Measurements from ENCODE around the gene KCNH2. TPM values are rescaled to one million over a fixed set of nuclear protein-coding genes. Genes with fewer than 3 reads are reported as not detected.

Gene KCNH2
- total and polyA plus RNA-seq, 12 donors, result 1.1 to 18.7 (median 5.0) TPM

DNA sequence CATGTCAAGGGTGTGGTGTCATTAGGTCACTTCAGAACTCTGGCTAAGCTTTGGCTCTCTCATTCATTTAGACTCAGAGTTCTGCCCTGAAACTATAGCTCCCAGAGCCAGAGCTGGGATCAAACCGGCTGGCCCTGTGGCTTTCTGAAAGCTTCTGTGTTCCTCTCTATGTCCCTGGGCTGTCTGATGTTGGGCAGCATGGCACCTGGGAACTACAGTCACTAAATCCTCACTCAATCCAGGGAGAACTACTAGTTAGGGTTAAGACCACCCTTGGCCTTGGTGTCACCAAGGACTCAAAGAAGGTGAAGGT, 32.9 kb upstream of the KCNH2 start:
- H3K27me3 ChIP-seq, result peaks cover 15% of the 10 kb centered on the region
- H3K4me1 ChIP-seq (replicated peaks in 1 of 2), result no peaks in the 10 kb centered on the region
- H3K4me3 ChIP-seq, result no peak overlapping the region
- TF ChIP-seq, protein P1, sequence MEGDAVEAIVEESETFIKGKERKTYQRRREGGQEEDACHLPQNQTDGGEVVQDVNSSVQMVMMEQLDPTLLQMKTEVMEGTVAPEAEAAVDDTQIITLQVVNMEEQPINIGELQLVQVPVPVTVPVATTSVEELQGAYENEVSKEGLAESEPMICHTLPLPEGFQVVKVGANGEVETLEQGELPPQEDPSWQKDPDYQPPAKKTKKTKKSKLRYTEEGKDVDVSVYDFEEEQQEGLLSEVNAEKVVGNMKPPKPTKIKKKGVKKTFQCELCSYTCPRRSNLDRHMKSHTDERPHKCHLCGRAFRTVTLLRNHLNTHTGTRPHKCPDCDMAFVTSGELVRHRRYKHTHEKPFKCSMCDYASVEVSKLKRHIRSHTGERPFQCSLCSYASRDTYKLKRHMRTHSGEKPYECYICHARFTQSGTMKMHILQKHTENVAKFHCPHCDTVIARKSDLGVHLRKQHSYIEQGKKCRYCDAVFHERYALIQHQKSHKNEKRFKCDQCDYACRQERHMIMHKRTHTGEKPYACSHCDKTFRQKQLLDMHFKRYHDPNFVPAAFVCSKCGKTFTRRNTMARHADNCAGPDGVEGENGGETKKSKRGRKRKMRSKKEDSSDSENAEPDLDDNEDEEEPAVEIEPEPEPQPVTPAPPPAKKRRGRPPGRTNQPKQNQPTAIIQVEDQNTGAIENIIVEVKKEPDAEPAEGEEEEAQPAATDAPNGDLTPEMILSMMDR (IDR thresholded peaks at IDR 0.05), result no peak
- no peak for TF ChIP-seq POLR2A (IDR thresholded peaks at IDR 0.05)
- WGBS, 4 donors, result 50 to 53% (median 50%) methylated on average over 1 of the region's 1 CpG
- no peaks in the 10 kb centered on the region for H3K36me3 ChIP-seq (replicated peaks in 1 of 2)
- intact Hi-C loops (cut with DNase I), result no loop called here
- no peaks in the 10 kb centered on the region for H3K9me3 ChIP-seq (replicated peaks in 1 of 3)
- no peak overlapping the region for H3K27ac ChIP-seq
- DNase-seq, result no peak

DNA sequence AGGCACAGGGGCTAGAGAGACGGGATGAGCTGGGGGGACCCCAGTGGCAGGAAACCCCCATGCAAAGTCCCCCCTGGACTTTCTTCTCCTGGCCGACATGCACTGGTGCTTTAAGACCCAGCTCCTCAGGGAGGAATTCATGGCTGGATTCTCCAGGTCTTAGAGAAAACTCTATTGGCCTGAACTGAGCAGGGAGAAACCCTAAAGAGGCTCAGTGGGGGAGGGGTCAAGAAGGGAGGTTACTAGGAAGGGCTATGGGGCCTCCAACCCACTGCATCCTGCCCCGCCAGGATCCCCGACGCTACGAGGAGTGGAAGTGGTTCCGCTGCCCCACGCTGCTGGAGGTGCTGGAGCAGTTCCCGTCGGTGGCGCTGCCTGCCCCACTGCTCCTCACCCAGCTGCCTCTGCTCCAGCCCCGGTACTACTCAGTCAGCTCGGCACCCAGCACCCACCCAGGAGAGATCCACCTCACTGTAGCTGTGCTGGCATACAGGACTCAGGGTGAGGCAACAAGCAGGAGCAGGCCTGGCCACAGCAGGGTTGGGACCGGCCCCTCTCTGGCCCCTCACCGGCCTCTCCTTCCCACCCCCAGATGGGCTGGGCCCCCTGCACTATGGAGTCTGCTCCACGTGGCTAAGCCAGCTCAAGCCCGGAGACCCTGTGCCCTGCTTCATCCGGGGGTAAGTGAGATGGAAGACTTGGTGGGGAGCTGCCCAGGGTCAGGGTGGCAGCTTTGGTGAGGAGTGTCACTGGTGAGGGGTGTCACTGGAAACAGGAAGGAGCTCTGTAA, 32.4 kb upstream of the KCNH2 start:
- DNase-seq, result no peak
- Histone ChIP-seq H3K36me3 (replicated peaks in 1 of 2) (no peaks in the 10 kb centered on the region), H3K4me1 (replicated peaks in 1 of 2) (no peaks in the 10 kb centered on the region), H3K4me3 (no peak overlapping the region), H3K27ac (peak overlapping the region in 1 of 5 donors; percentile 40), H3K9me3 (replicated peaks in 1 of 3) (no peaks in the 10 kb centered on the region), H3K27me3 (peaks cover 15% of the 10 kb centered on the region)
- intact Hi-C loops (cut with DNase I), result no loop called here
- no peak for TF ChIP-seq POLR2A (IDR thresholded peaks at IDR 0.05)
- TF ChIP-seq, protein P1 (IDR thresholded peaks at IDR 0.05), result no peak
- 29 to 52% (median 47%) methylated on average over 6 to 18 of the region's 18 CpGs for WGBS, 4 donors

DNA sequence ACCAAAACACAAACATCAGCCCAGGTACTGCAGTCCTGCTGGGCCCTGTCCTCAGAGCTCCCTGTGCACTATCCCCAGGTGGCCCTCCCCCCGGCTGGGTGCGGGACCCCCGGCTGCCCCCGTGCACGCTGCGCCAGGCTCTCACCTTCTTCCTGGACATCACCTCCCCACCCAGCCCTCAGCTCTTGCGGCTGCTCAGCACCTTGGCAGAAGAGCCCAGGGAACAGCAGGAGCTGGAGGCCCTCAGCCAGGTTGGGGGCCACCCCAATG, 31.9 kb upstream of the KCNH2 start:
- no peaks in the 10 kb centered on the region for H3K9me3 ChIP-seq (replicated peaks in 1 of 3)
- no peak overlapping the region for H3K4me3 ChIP-seq
- peaks cover 11% of the 10 kb centered on the region for H3K27me3 ChIP-seq
- TF ChIP-seq, protein P1 (IDR thresholded peaks at IDR 0.05), result no peak
- TF ChIP-seq POLR2A (IDR thresholded peaks at IDR 0.05), result no peak
- intact Hi-C loops (cut with DNase I), result no loop called here
- H3K27ac ChIP-seq, result no peak overlapping the region
- no peak for DNase-seq
- H3K36me3 ChIP-seq (replicated peaks in 1 of 2), result no peaks in the 10 kb centered on the region
- WGBS, 4 donors, result 18 to 100% (median 36%) methylated on average over 1 to 7 of the region's 7 CpGs
- H3K4me1 ChIP-seq (replicated peaks in 1 of 2), result no peaks in the 10 kb centered on the region

DNA sequence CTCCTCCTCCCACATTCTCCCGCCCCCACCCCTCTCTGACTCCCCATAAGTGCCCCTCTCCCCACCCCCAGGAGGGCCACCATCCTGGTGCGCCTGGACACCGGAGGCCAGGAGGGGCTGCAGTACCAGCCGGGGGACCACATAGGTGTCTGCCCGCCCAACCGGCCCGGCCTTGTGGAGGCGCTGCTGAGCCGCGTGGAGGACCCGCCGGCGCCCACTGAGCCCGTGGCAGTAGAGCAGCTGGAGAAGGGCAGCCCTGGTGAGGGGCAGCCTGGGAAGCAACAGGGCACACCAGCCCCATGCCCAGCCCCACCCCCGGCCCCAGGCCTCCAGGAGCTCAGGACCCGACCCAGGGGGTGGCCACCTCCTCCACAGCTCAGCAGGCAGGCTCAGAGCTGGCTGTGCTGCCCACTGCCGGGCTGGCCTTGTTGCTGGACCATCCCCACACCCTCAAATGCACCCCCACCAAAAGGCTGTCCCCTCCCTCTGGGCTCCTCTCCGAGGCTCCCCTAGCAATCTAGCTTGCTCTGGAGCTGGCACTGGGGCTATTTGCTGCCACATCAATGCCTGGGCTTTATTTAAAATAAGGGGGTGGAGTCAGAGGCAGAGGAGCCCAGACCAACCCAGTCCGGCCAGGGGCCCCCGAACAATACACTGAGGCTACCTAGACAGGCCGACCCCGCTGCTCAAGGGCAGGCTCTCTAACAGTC, 31.4 kb upstream of the KCNH2 start:
- Histone ChIP-seq H3K27ac (no peak overlapping the region), H3K36me3 (replicated peaks in 1 of 2) (no peaks in the 10 kb centered on the region), H3K27me3 (peaks cover 6% of the 10 kb centered on the region), H3K4me3 (no peak overlapping the region), H3K9me3 (replicated peaks in 1 of 3) (no peaks in the 10 kb centered on the region), H3K4me1 (replicated peaks in 1 of 2) (no peaks in the 10 kb centered on the region)
- intact Hi-C loops (cut with DNase I), result no loop called here
- 43 to 65% (median 51%) methylated on average over 5 to 22 of the region's 22 CpGs for WGBS, 4 donors
- TF ChIP-seq, protein P1 (IDR thresholded peaks at IDR 0.05), result no peak
- no peak for TF ChIP-seq POLR2A (IDR thresholded peaks at IDR 0.05)
- DNase-seq, result no peak

All from adrenal gland (tissue), 12 donors.